GM06990 (cell line): Measurements from ENCODE around the gene WWP2.

Experiments used
- DNase-seq: peaks from one replicate; pipeline ENCODE4 v3.0.0-alpha.2; 2011; ENCODE audit not compliant: insufficient read length; ENCODE audit errors: extremely low read depth
- H3K27me3 ChIP-seq: replicated peaks from 2 replicates; pipeline ENCODE4 v1.6.0; 2011; ENCODE audit warnings: low read length; ENCODE audit not compliant: control insufficient read depth, insufficient read depth
- H3K36me3 ChIP-seq: 2 replicates; pipeline ENCODE4 v1.5.1; 2011; ENCODE audit warnings: low read length; ENCODE audit not compliant: control insufficient read depth, insufficient read depth
- H3K4me3 ChIP-seq: replicated peaks from 2 replicates; pipeline ENCODE4 v1.5.1; 2011; ENCODE audit warnings: low read depth, mild to moderate bottlenecking, control low read depth, low read length
- CTCF ChIP-seq: IDR thresholded peaks from 2 replicates; pipeline ENCODE4 v1.5.1; 2011; ENCODE audit warnings: low read length, control low read depth, mild to moderate bottlenecking, inconsistent platforms; ENCODE audit not compliant: insufficient read depth, poor library complexity, severe bottlenecking

Gene WWP2

GRCh38 chr16:69839798-69840409 is 77.8 kb downstream of the WWP2 start:
- H3K36me3 ChIP-seq = peaks cover 4% of the 10 kb centered on the region

GRCh38 chr16:69840975-69841374 is 78.8 kb downstream of the WWP2 start:
- peaks cover 4% of the 10 kb centered on the region for H3K36me3 ChIP-seq
- H3K27me3 ChIP-seq = no peaks in the 10 kb centered on the region
- H3K4me3 ChIP-seq = no peak overlapping the region
- DNase-seq = no peak
- no peak for TF ChIP-seq CTCF

More at GRCh38 chr16:69839798-69840409, 77.8 kb downstream of the WWP2 start:
- TF ChIP-seq CTCF = no peak
- no peak for DNase-seq
- Histone ChIP-seq H3K27me3 (no peaks in the 10 kb centered on the region), H3K4me3 (no peak overlapping the region)

- Histone ChIP-seq H3K36me3 (peaks cover 4% of the 10 kb centered on the region), H3K27me3 (no peaks in the 10 kb centered on the region), H3K4me3 (no peak overlapping the region)
- DNase-seq = no peak
- TF ChIP-seq CTCF = no peak
Measured at GRCh38 chr16:69844441-69844840, 82.3 kb downstream of the WWP2 start.

- H3K36me3 ChIP-seq = peaks cover 4% of the 10 kb centered on the region
- no peak for TF ChIP-seq CTCF
- no peaks in the 10 kb centered on the region for H3K27me3 ChIP-seq
- no peak for DNase-seq
- H3K4me3 ChIP-seq = no peak overlapping the region
Measured at GRCh38 chr16:69845181-69845580, 83.0 kb downstream of the WWP2 start.

GRCh38 chr16:69847643-69848042 is 85.5 kb downstream of the WWP2 start:
- no peak for TF ChIP-seq CTCF
- no peak for DNase-seq
- no peak overlapping the region for H3K4me3 ChIP-seq
- no peaks in the 10 kb centered on the region; the same call in none of the 2 replicates for H3K36me3 ChIP-seq
- no peaks in the 10 kb centered on the region for H3K27me3 ChIP-seq
